ENCODE measurements around the gene TMEM255B.
A peak's percentile ranks its signal among the peaks of the same experiment; 100 is the strongest.
"Not testable (repeated sequence)": the region's sequence is repeated elsewhere in the genome, so short reads cannot be mapped to it uniquely, and the experiment has no call there.

Gene TMEM255B

DNA sequence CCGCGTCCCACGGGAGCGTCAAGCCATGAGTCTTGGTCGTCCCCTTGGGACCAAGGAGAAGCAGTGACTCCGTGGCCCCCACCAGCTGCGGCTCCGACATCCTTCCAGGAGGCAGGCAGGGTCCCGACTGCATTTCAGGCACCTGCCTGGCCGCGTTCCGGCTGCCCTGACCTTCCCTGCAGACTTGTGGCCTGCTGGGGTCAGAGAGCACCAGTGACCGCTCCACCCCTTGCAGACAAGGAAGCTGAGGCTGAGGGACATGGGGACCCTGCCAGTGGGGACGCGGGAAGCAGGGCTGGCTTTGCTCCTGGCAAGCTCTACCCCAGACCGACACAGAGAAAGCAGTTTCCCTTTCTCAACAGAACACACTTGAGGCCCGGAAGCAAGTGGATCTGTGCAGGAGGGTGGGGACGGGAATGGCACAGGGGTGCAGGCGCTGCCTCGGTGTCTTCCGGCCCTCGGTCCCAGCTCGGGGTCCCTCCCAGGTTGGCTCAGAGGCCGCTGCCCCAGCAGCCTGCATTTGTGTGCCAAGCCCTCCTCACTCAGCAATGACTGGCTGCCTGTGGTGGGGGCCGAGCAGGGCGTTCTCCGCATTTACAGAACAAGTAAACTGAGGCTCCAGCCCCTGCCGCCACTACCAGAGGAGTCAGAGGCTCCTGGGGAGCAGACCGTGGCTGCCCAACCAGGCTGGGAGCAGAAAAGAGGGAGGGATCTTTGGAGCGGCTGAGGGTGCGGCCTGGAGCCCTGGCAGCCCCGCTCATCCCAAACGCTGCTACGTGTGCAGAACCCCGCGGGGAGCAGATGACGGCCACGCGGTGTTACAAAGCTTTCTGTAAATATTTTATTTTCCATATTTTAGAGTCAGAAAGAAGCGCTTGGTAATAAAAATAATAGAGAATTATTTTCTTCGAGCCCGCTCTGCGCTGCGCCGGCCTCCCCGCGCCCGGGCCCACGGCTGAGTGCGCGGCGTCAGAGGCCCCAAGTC lies 61.0 kb downstream of the TMEM255B start:
- no peaks in the 10 kb centered on the region for H3K9me3 ChIP-seq (replicated peaks; ENCODE audit: low read length)
- no peaks in the 10 kb centered on the region for H3K27me3 ChIP-seq (ENCODE audit: control insufficient read depth, insufficient read depth, low read length)
- H3K4me3 ChIP-seq (ENCODE audit: low read length): peak overlapping the region; percentile 26
- H3K4me1 ChIP-seq (ENCODE audit: control insufficient read depth, insufficient read depth, low read length): peaks cover 46% of the 10 kb centered on the region
- peak overlapping the region; percentile 71 for H3K4me2 ChIP-seq (ENCODE audit: low read length)
- H3K9ac ChIP-seq (ENCODE audit: low read depth, low read length): peak overlapping the region; percentile 42
- H3K36me3 ChIP-seq (ENCODE audit: insufficient read depth, low read length): peaks cover 53% of the 10 kb centered on the region

DNA sequence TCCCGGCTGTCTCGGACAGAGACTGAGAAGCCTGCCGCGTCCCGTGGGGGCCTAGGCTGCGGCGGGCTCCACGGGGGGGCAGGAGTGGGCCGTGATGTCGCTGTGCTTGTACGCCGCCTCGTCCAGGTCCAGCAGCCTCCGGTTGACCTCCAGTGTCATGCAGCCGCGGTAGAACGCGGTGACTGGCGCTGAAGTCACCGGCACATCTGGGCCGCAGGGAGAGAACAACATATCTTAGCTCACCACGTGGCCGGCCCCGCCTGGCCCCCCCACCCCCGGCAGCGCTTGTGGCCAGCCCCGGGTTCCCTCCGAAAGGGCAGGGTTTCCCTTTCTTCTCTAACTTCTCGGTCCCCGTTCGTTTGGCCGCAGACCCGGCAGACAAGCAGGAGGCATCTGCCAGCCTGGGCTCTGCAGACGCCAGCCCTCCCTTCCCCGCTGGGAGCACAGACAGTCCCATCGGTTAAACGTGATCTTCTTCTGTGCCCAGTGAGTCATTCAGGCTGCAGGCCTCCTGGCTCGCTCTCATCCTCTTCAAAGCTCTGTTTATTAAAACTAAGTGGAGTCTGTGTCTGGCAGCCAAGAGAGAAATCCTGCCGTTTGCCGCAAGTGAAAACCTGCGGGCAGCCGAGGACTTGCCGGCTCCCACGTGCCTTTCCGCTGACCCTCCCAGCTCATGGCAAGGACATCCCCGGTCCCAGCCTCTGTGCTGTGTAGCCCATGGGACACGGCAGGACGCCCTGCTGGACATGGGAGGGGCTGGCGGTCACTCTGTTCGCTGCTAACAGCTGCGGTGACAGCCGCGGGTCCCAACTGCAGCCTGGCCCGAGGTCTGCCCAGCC lies 62.0 kb downstream of the TMEM255B start:
- peak overlapping the region; percentile 71 for H3K4me2 ChIP-seq (ENCODE audit: low read length)
- H3K4me3 ChIP-seq (ENCODE audit: low read length): peak overlapping the region; percentile 35
- H3K9me3 ChIP-seq (replicated peaks; ENCODE audit: low read length): no peaks in the 10 kb centered on the region
- H3K9ac ChIP-seq (ENCODE audit: low read depth, low read length): peak overlapping the region; percentile 42
- peaks cover 46% of the 10 kb centered on the region for H3K4me1 ChIP-seq (ENCODE audit: control insufficient read depth, insufficient read depth, low read length)
- peaks cover 59% of the 10 kb centered on the region for H3K36me3 ChIP-seq (ENCODE audit: insufficient read depth, low read length)
- no peaks in the 10 kb centered on the region for H3K27me3 ChIP-seq (ENCODE audit: control insufficient read depth, insufficient read depth, low read length)

DNA sequence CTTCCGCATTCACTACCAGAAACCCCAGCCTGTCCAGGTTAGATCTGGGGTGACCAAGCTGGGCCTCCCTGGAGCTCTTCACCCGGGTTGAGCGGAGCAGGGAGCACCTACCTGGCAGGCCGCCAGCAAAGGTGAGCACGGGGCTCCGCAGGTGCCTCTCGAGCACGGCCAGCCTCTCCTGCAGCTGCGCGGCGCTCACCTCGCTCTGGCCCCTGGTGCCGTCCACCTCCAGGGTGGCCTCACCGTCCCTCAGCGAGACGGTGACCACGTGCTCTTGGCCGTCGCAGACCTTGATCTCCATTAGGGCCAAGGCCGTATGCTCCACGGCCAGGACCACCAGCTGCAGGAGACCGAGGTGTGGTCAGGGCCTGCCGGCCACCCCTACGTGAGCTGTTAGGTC lies 62.8 kb downstream of the TMEM255B start:
- Histone ChIP-seq H3K36me3 (ENCODE audit: insufficient read depth, low read length) (peaks cover 61% of the 10 kb centered on the region), H3K4me3 (ENCODE audit: low read length) (peak overlapping the region; percentile 35), H3K27me3 (ENCODE audit: control insufficient read depth, insufficient read depth, low read length) (no peaks in the 10 kb centered on the region), H3K9me3 (replicated peaks; ENCODE audit: low read length) (no peaks in the 10 kb centered on the region), H3K9ac (ENCODE audit: low read depth, low read length) (peak overlapping the region; percentile 42), H3K4me2 (ENCODE audit: low read length) (peak overlapping the region; percentile 71), H3K4me1 (ENCODE audit: control insufficient read depth, insufficient read depth, low read length) (peaks cover 39% of the 10 kb centered on the region)

DNA sequence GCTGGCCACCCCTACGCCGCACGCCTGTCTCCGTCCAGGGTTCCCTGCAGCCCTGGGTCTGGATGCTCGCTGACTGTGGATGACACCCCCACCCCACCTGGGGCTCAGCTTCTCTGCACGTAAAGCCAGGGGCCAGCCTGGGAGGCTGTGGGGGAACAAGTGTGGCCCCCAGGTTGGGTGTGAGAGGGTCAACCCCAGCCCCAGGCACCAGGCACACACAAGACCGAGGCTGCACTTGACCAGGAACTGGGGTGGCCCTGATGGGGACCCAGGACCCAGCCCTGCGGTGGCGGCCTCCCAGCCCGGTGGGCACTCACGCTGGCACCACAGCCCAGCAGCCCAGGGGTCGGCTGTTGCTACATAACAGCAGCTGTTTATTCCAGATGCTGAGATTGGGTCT lies 63.2 kb downstream of the TMEM255B start:
- H3K4me2 ChIP-seq (ENCODE audit: low read length): peak overlapping the region; percentile 71
- H3K4me3 ChIP-seq (ENCODE audit: low read length): no peak overlapping the region
- peaks cover 38% of the 10 kb centered on the region for H3K4me1 ChIP-seq (ENCODE audit: control insufficient read depth, insufficient read depth, low read length)
- H3K27me3 ChIP-seq (ENCODE audit: control insufficient read depth, insufficient read depth, low read length): no peaks in the 10 kb centered on the region
- no peaks in the 10 kb centered on the region for H3K9me3 ChIP-seq (replicated peaks; ENCODE audit: low read length)
- H3K36me3 ChIP-seq (ENCODE audit: insufficient read depth, low read length): peaks cover 65% of the 10 kb centered on the region
- H3K9ac ChIP-seq (ENCODE audit: low read depth, low read length): peak overlapping the region; percentile 42

DNA sequence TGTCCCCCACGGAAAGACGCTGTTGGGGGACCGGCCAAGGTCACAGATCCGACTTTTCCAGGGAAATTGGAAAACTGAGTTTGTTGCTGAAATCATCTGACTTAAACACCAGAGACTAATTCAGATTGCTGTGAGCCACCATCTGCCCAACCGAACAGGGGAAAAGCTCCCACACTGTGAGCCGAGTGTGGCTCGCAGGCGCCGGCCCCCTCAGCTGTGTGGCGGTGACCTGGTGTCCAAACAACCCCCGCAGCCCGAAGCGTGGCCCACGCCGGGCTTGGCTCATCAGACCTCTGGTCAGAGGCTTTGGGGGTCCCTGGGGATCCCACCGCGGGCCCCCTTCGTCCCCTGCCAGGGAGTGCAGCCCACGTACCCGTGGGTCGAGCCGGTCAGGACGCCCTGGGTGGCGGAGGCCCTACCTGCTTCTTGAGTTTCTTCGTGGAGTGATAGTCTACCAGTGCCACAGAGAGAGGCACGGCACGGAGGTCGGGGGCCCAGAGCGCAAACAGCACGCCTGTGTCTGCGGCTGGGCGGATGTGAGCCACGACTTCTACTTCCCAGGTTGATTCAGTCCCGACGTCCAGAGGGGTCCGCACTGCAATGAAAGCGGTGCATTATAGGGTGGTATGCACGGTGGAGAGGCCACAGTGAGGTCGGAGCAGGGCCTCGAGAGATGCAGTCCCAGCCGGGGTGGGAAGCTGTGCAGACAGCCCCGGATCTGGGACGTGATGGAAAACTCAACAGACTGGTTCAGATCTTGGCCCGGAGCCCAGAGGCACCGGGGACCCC lies 64.1 kb downstream of the TMEM255B start:
- H3K4me2 ChIP-seq (ENCODE audit: low read length): no peak overlapping the region
- H3K4me1 ChIP-seq (ENCODE audit: control insufficient read depth, insufficient read depth, low read length): peaks cover 32% of the 10 kb centered on the region
- H3K36me3 ChIP-seq (ENCODE audit: insufficient read depth, low read length): peaks cover 70% of the 10 kb centered on the region
- no peaks in the 10 kb centered on the region for H3K27me3 ChIP-seq (ENCODE audit: control insufficient read depth, insufficient read depth, low read length)
- no peaks in the 10 kb centered on the region for H3K9me3 ChIP-seq (replicated peaks; ENCODE audit: low read length)
- H3K9ac ChIP-seq (ENCODE audit: low read depth, low read length): no peak overlapping the region
- no peak overlapping the region for H3K4me3 ChIP-seq (ENCODE audit: low read length)

DNA sequence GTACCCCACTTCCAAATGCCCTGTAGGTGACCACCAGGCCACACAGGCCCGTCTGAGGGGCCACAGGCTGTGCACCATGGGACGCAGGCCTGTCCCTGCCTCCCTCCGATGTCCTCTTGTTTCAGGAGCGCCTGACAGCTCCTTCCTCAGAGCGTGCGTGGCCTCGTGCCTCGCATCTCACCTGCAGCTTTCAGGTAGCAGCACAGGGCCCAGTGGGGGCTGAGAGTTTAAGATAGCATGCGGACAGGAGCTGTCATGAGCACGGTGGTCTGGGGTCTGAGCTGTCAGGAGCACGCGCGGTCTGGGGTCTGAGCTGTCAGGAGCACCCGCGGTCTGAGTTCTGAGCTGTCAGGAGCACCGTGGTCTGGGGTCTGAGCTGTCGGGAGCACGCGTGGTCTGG lies 64.7 kb downstream of the TMEM255B start:
- peaks cover 71% of the 10 kb centered on the region for H3K36me3 ChIP-seq (ENCODE audit: insufficient read depth, low read length)
- no peaks in the 10 kb centered on the region for H3K9me3 ChIP-seq (replicated peaks; ENCODE audit: low read length)
- no peak overlapping the region for H3K9ac ChIP-seq (ENCODE audit: low read depth, low read length)
- peaks cover 32% of the 10 kb centered on the region for H3K4me1 ChIP-seq (ENCODE audit: control insufficient read depth, insufficient read depth, low read length)
- H3K4me2 ChIP-seq (ENCODE audit: low read length): no peak overlapping the region
- no peaks in the 10 kb centered on the region for H3K27me3 ChIP-seq (ENCODE audit: control insufficient read depth, insufficient read depth, low read length)
- no peak overlapping the region for H3K4me3 ChIP-seq (ENCODE audit: low read length)

DNA sequence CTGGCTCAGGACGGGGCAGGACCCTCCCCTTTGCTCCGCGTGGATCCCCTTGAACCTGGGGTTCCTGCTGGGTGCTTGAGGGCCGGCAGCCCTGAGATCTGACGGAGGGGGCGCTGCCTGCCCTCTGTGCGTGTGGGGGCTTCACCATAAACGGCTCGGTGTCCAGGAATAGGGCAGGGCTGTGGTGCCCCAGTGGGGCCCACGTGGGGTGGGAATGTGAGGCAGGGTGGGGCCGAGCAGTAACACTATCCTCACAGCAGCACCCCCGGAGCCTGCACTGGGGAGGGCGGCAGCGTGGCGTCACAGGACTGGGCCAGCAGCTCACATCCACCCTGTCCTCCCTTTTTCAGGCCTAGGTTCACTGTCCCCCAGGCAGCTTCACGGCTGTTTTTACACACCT lies 66.8 kb downstream of the TMEM255B start:
- peaks cover 18% of the 10 kb centered on the region for H3K4me1 ChIP-seq (ENCODE audit: control insufficient read depth, insufficient read depth, low read length)
- H3K36me3 ChIP-seq (ENCODE audit: insufficient read depth, low read length): peaks cover 58% of the 10 kb centered on the region
- H3K27me3 ChIP-seq (ENCODE audit: control insufficient read depth, insufficient read depth, low read length): no peaks in the 10 kb centered on the region
- H3K9ac ChIP-seq (ENCODE audit: low read depth, low read length): no peak overlapping the region
- no peak overlapping the region for H3K4me2 ChIP-seq (ENCODE audit: low read length)
- no peak overlapping the region for H3K4me3 ChIP-seq (ENCODE audit: low read length)
- H3K9me3 ChIP-seq (replicated peaks; ENCODE audit: low read length): no peaks in the 10 kb centered on the region

DNA sequence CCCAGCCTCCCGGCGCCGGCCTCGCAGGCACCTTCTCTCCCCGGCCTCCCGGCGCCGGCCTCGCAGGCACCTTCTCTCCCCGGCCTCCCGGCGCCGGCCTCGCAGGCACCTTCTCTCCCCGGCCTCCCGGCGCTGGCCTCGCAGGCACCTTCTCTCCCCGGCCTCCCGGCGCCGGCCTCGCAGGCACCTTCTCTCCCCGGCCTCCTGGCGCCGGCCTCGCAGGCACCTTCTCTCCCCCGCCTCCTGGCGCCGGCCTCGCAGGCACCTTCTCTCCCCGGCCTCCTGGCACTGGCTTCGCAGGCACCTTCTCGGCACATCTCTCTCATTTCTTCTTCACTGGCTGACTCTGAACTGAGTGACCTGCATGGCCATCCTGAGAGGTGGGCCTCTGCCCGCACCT lies 67.4 kb downstream of the TMEM255B start:
- H3K4me2 ChIP-seq (ENCODE audit: low read length); H3K4me3 ChIP-seq (ENCODE audit: low read length); H3K9me3 ChIP-seq (replicated peaks; ENCODE audit: low read length); H3K9ac ChIP-seq (ENCODE audit: low read depth, low read length); H3K27me3 ChIP-seq (ENCODE audit: control insufficient read depth, insufficient read depth, low read length): not testable (repeated sequence)
- peaks cover 58% of the 10 kb centered on the region for H3K36me3 ChIP-seq (ENCODE audit: insufficient read depth, low read length)
- H3K4me1 ChIP-seq (ENCODE audit: control insufficient read depth, insufficient read depth, low read length): peaks cover 12% of the 10 kb centered on the region

DNA sequence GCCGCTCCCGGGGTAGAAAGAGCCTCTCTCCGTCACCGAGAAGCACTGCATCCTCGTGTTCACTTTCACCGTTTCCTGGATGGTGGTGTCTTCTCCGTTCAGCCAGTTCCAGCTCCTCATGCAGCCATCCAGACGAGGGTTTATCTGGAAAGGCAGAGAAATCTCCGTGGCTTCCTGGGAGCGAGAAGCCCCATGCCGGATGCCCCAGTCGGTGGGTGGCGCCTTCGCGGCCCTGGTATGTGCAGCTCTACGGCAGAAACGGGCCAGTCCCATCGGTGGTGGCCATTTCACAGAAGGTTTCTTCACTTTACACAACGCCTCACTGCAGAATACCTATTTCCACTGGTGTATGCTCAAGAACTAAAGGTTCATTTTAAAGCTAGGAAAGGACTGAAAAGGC lies 68.0 kb downstream of the TMEM255B start:
- peaks cover 55% of the 10 kb centered on the region for H3K36me3 ChIP-seq (ENCODE audit: insufficient read depth, low read length)
- no peaks in the 10 kb centered on the region for H3K27me3 ChIP-seq (ENCODE audit: control insufficient read depth, insufficient read depth, low read length)
- H3K9ac ChIP-seq (ENCODE audit: low read depth, low read length): no peak overlapping the region
- no peak overlapping the region for H3K4me2 ChIP-seq (ENCODE audit: low read length)
- no peaks in the 10 kb centered on the region for H3K9me3 ChIP-seq (replicated peaks; ENCODE audit: low read length)
- no peak overlapping the region for H3K4me3 ChIP-seq (ENCODE audit: low read length)
- H3K4me1 ChIP-seq (ENCODE audit: control insufficient read depth, insufficient read depth, low read length): peaks cover 8% of the 10 kb centered on the region

DNA sequence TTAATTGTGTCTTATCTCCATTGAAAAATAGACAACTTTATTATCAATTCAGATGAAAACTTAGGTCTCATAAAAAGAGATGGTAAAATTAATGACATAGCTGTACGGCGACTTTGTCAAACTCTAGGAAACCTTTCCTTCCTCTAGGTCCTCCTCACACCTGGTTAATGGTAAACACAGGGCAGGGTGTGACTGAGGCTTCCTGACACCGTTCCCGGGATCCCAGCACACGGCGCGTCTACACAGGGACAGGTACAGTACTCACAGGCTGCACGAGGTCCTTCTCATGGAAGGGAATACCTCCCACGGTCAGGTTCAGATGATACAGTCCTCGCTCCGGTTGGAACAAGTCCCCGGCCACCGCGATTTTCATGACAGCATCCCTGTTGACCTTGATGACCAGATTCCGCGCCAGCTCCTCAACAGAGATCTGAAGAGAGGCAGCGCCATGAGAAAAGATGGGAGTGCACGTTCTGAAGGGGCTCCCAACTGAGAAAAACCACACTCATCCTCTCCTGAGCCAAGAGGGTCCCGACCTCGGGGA lies 69.3 kb downstream of the TMEM255B start:
- H3K9me3 ChIP-seq (replicated peaks; ENCODE audit: low read length): no peaks in the 10 kb centered on the region
- H3K4me2 ChIP-seq (ENCODE audit: low read length): no peak overlapping the region
- peaks cover 52% of the 10 kb centered on the region for H3K36me3 ChIP-seq (ENCODE audit: insufficient read depth, low read length)
- no peak overlapping the region for H3K9ac ChIP-seq (ENCODE audit: low read depth, low read length)
- H3K4me1 ChIP-seq (ENCODE audit: control insufficient read depth, insufficient read depth, low read length): peaks cover 9% of the 10 kb centered on the region
- H3K4me3 ChIP-seq (ENCODE audit: low read length): no peak overlapping the region
- H3K27me3 ChIP-seq (ENCODE audit: control insufficient read depth, insufficient read depth, low read length): no peaks in the 10 kb centered on the region
